MCF 10A (cell line): ENCODE measurements around the gene SRSF9. TPM values are rescaled to one million over a fixed set of nuclear protein-coding genes. Genes with fewer than 3 reads are reported as not detected.

Experiments used
- BruUV-seq: library from RNA; stranded (reverse); fragments of 400-500 nt; replicated peaks from 2 replicates; lab custom pipeline; 2021; lab: Mats Ljungman, UMichigan
- CTCF ChIA-PET: fragments of 300-600 bp; sonication (Branson Sonifier 250); formaldehyde crosslinking; extraction: SDS; loops from one replicate; lab custom pipeline; 2021; ENCODE audit warnings: antibody characterized with exemption, inconsistent platforms; lab: Yijun Ruan, JAX
- POLR2A ChIA-PET: fragments of 300-600, 350-650 bp; sonication (Branson Sonifier 250); formaldehyde crosslinking; extraction: SDS; loops from one replicate; lab custom pipeline; 2020; ENCODE audit warnings: antibody characterized with exemption, inconsistent platforms; lab: Yijun Ruan, JAX
- DNase-seq: peaks from one replicate; pipeline ENCODE4 v3.0.0-alpha.2; 2018; ENCODE audit not compliant: unreplicated experiment
- H3K27ac Mint-ChIP-seq: one replicate; pipeline ENCODE4 v1.8.0; 2022; ENCODE audit warnings: mild to moderate bottlenecking, low read depth, mixed read lengths; ENCODE audit not compliant: unreplicated experiment
- H3K27me3 Mint-ChIP-seq: one replicate; pipeline ENCODE4 v1.8.0; 2022; ENCODE audit warnings: mixed read lengths; ENCODE audit not compliant: insufficient read depth, unreplicated experiment
- H3K36me3 Mint-ChIP-seq: one replicate; pipeline ENCODE4 v1.8.0; 2022; ENCODE audit warnings: mild to moderate bottlenecking, moderate library complexity, mixed read lengths; ENCODE audit not compliant: insufficient read depth, unreplicated experiment
- H3K4me1 Mint-ChIP-seq: one replicate; pipeline ENCODE4 v1.8.0; 2022; ENCODE audit warnings: mixed read lengths; ENCODE audit not compliant: insufficient read depth, unreplicated experiment
- H3K4me3 Mint-ChIP-seq: one replicate; pipeline ENCODE4 v1.8.0; 2022; ENCODE audit warnings: mild to moderate bottlenecking, moderate library complexity, mixed read lengths; ENCODE audit not compliant: unreplicated experiment
- H3K9me3 Mint-ChIP-seq: one replicate; pipeline ENCODE4 v1.8.0; 2022; ENCODE audit warnings: mixed read lengths; ENCODE audit not compliant: unreplicated experiment
- intact Hi-C: fragments of 100-400 bp; cut with micrococcal nuclease; formaldehyde crosslinking; loops from 2 replicates; pipeline ENCODE4 v1.14.1; 2022
- total RNA-seq: library from RNA; stranded (reverse); gene quantifications from 2 replicates; pipeline ENCODE4 v1.2.3, GENCODE V29; 2022
- TF ChIP-seq, protein P1 (sequence below): fragments of 200-600 bp; IDR thresholded peaks from one replicate; pipeline ENCODE4 v1.8.0; 2022; ENCODE audit warnings: antibody characterized with exemption, mild to moderate bottlenecking; ENCODE audit not compliant: unreplicated experiment

SRSF9 gene
- total RNA-seq, 1 experiment from 2014 or later = 193 TPM

DNA sequence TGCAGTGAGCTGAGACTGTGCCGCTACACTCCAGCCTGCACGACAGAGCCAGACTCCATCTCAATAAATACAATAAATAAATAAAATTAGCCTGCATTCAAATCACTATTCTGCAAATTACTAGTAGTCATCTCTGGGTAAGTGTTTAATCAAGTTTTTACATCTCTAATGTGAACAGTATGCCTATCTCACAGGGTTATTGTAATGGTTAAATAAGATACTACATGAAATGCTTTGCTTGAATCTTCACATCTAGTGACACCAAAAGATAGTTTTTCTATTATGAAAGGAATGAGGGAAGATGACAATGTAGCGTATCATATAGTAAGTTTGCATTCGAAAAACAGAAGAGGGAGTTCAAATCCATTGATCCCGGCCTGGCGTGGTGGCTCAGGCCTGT is 2.1 kb downstream of the SRSF9 start:
- no peaks in the 10 kb centered on the region for H3K9me3 Mint-ChIP-seq
- DNase-seq = no peak
- ChIA-PET CTCF (interaction anchor here (0.7 to 5.1 kb wide), 9 partner anchors 8 to 998 kb away, joined by 3 to 42 read pairs (median 13); partner anchors contain the start of genes COX6A1, GATC, PLA2G1B and TRIAP1), POLR2A (interaction anchor here (1.0 to 6.6 kb wide), 9 partner anchors 16 to 267 kb away, joined by 3 to 56 read pairs (median 5); partner anchors contain the start of genes DYNLL1, GATC, RNU4-1 and RNU4-2)
- H3K27me3 Mint-ChIP-seq = no peaks in the 10 kb centered on the region
- intact Hi-C loops = no loop called here
- peaks cover 17% of the 10 kb centered on the region for H3K4me1 Mint-ChIP-seq
- H3K36me3 Mint-ChIP-seq = peaks cover 57% of the 10 kb centered on the region
- no TSS peak for BruUV-seq
- TF ChIP-seq, protein P1, sequence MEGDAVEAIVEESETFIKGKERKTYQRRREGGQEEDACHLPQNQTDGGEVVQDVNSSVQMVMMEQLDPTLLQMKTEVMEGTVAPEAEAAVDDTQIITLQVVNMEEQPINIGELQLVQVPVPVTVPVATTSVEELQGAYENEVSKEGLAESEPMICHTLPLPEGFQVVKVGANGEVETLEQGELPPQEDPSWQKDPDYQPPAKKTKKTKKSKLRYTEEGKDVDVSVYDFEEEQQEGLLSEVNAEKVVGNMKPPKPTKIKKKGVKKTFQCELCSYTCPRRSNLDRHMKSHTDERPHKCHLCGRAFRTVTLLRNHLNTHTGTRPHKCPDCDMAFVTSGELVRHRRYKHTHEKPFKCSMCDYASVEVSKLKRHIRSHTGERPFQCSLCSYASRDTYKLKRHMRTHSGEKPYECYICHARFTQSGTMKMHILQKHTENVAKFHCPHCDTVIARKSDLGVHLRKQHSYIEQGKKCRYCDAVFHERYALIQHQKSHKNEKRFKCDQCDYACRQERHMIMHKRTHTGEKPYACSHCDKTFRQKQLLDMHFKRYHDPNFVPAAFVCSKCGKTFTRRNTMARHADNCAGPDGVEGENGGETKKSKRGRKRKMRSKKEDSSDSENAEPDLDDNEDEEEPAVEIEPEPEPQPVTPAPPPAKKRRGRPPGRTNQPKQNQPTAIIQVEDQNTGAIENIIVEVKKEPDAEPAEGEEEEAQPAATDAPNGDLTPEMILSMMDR = no peak
- H3K4me3 Mint-ChIP-seq = peak overlapping the region; percentile 88
- H3K27ac Mint-ChIP-seq = no peak overlapping the region

DNA sequence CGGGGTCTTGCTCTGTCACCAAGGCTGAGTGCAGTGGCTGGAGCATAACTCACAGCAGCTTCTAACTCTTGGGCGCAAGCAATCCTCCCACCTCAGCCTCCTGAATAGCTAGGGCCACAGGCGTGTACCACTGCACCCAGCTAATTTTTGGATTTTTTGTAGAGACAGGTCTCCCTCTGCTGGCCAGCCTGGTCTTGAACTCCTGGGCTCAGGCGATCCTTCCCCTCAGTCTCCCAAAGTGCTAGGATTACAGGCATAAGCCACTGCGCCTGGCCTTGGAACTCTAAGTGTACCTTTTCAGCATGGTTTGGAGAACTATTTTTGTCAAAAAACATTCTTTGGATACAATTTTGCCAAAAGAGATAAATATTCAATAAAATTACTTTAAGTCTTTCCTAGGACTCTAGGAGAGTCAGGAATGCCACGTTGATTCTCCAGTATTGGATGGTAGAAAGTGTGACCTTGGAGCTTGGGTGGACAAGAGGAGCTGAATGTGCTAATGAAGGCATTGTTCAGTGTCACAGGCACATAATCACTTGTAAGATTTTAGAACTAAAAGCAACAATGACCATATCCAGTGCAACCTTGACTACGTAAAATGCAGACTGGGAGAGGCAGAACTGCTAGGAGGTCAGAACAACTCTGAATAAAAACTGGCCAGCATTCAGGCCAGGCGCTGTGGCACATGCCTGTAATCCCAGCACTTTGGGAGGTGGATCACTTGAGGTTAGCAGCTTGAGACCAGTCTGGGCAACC is 2.8 kb downstream of the SRSF9 start:
- Mint-ChIP-seq H3K9me3 (no peaks in the 10 kb centered on the region), H3K4me3 (no peak overlapping the region), H3K4me1 (peaks cover 17% of the 10 kb centered on the region), H3K36me3 (peaks cover 64% of the 10 kb centered on the region), H3K27me3 (no peaks in the 10 kb centered on the region), H3K27ac (peak overlapping the region; percentile 9)
- peak; percentile 59 for DNase-seq
- TF ChIP-seq, protein P1 = peak; percentile 72
- intact Hi-C loops = loop anchor here (1.0 kb wide), 1 partner anchor 110 kb away; no protein-coding TSS in a partner anchor
- no TSS peak for BruUV-seq
- ChIA-PET CTCF (interaction anchor here (0.7 to 5.1 kb wide), 19 partner anchors 8 to 998 kb away, joined by 3 to 42 read pairs (median 5); partner anchors contain the start of genes COX6A1, GATC, PLA2G1B and TRIAP1), POLR2A (interaction anchor here (0.6 to 6.6 kb wide), 11 partner anchors 9 to 295 kb away, joined by 3 to 56 read pairs (median 4); partner anchors contain the start of genes DYNLL1, GATC and TRIAP1)

DNA sequence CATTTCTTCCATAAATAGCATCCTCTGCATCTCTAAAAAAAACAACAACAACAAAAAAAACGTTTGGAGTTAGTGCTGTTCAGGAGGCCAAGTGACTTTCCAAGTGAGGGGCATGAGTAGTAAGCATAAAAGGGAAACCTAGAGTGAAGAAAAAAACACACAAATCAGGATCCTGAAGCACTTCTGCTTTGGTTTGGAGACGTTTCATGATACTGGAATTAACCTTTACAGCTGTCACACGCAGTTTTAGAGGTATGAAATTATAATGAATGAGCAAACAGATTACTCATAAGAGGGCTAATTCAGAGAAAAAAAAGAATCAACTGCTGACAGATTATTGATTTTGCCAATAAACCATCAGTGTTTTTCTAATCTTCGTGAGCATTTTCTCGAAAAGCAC is 3.8 kb downstream of the SRSF9 start:
- Mint-ChIP-seq H3K36me3 (peaks cover 74% of the 10 kb centered on the region), H3K27ac (no peak overlapping the region), H3K9me3 (no peaks in the 10 kb centered on the region), H3K4me1 (peaks cover 17% of the 10 kb centered on the region), H3K4me3 (no peak overlapping the region), H3K27me3 (no peaks in the 10 kb centered on the region)
- no TSS peak for BruUV-seq
- TF ChIP-seq, protein P1 = no peak
- CTCF ChIA-PET = interaction anchor here (0.5 to 5.1 kb wide), 14 partner anchors 9 to 548 kb away, joined by 3 to 42 read pairs (median 7); partner anchors contain the start of genes COX6A1, GATC, PLA2G1B and TRIAP1
- no peak for DNase-seq
- intact Hi-C loops = loop anchor here (1.0 kb wide), 1 partner anchor 109 kb away; no protein-coding TSS in a partner anchor
- POLR2A ChIA-PET = interaction anchor here (1.1 to 6.6 kb wide), 5 partner anchors 8 to 30 kb away, joined by 3 to 56 read pairs (median 5); partner anchors contain the start of genes DYNLL1, GATC and TRIAP1

DNA sequence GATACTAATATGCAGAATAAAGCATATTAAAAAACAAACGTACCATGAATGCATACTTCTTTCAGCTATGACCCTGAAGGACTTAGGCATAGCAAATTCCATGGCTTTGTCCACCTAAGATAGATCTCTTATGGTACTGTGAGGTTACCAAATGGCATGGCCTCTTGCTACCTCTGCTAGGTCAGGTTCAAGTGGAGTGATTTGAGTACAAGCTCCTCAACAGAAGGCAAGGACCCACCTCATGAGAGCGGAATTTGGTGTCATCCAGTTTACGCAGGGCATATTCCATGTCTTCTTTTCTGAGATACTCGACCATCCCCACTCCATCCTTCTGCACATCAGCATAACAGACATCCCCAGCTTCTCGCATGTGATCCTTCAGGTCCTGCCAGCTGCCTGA is 5.8 kb downstream of the SRSF9 start:
- no TSS peak for BruUV-seq
- intact Hi-C loops = no loop called here
- DNase-seq = no peak
- TF ChIP-seq, protein P1 = no peak
- Mint-ChIP-seq H3K27me3 (no peaks in the 10 kb centered on the region), H3K4me3 (no peak overlapping the region), H3K9me3 (no peaks in the 10 kb centered on the region), H3K36me3 (peaks cover 92% of the 10 kb centered on the region), H3K4me1 (peaks cover 17% of the 10 kb centered on the region), H3K27ac (no peak overlapping the region)
- ChIA-PET CTCF (interaction anchor here (0.5 to 1.9 kb wide), 5 partner anchors 11 to 34 kb away, joined by 3 to 9 read pairs (median 5); partner anchors contain the start of genes COX6A1, GATC and TRIAP1), POLR2A (interaction anchor here (1.0 to 1.9 kb wide), 3 partner anchors 18 to 106 kb away, joined by 3 to 7 read pairs (median 3); partner anchors contain the start of genes COX6A1, GATC and TRIAP1)
